ENCODE measurements around the gene RFC2.
A peak's percentile ranks its signal among the peaks of the same experiment; 100 is the strongest.

Gene RFC2

GRCh38 chr7:74193054-74193453, 61.1 kb downstream of the RFC2 start:
- no peak overlapping the region for H3K27ac Mint-ChIP-seq
- peaks cover 12% of the 10 kb centered on the region for H3K4me1 Mint-ChIP-seq
- H3K4me3 Mint-ChIP-seq = no peak overlapping the region

GRCh38 chr7:74191231-74191630, 63.0 kb downstream of the RFC2 start:
- H3K27ac Mint-ChIP-seq = no peak overlapping the region
- peaks cover 23% of the 10 kb centered on the region for H3K4me1 Mint-ChIP-seq
- no peaks in the 10 kb centered on the region for H3K9me3 Mint-ChIP-seq
- H3K4me3 Mint-ChIP-seq = no peak overlapping the region
- H3K27me3 Mint-ChIP-seq = no peaks in the 10 kb centered on the region
- CTCF ChIA-PET = interaction anchor here (3.9 kb wide), 1 partner anchor 15 kb away, joined by 14 read pairs; no protein-coding TSS in a partner anchor
- DNase-seq = no peak
- H3K36me3 Mint-ChIP-seq = peaks cover 70% of the 10 kb centered on the region

More at GRCh38 chr7:74193054-74193453, 61.1 kb downstream of the RFC2 start:
- CTCF ChIA-PET = interaction anchor here (1.1 to 2.6 kb wide), 3 partner anchors 13 to 208 kb away, joined by 3 to 20 read pairs (median 3); no protein-coding TSS in a partner anchor
- H3K9me3 Mint-ChIP-seq = no peaks in the 10 kb centered on the region
- no peaks in the 10 kb centered on the region for H3K27me3 Mint-ChIP-seq
- DNase-seq = no peak
- H3K36me3 Mint-ChIP-seq = peaks cover 65% of the 10 kb centered on the region

- Mint-ChIP-seq H3K4me3 (no peak overlapping the region), H3K9me3 (no peaks in the 10 kb centered on the region), H3K36me3 (peaks cover 70% of the 10 kb centered on the region), H3K4me1 (peaks cover 27% of the 10 kb centered on the region), H3K27me3 (no peaks in the 10 kb centered on the region), H3K27ac (no peak overlapping the region)
- DNase-seq = no peak
- CTCF ChIA-PET = interaction anchor here (0.7 to 3.9 kb wide), 2 partner anchors 16 to 211 kb away, joined by 3 to 14 read pairs; no protein-coding TSS in a partner anchor
These were observed 63.9 kb downstream of the RFC2 start for GRCh38 chr7:74190259-74190658.

- Mint-ChIP-seq H3K27me3 (no peaks in the 10 kb centered on the region), H3K4me3 (no peak overlapping the region), H3K27ac (no peak overlapping the region), H3K36me3 (peaks cover 57% of the 10 kb centered on the region), H3K4me1 (peaks cover 42% of the 10 kb centered on the region), H3K9me3 (no peaks in the 10 kb centered on the region)
- CTCF ChIA-PET = interaction anchor here (1.3 to 3.9 kb wide), 2 partner anchors 10 to 18 kb away, joined by 4 to 14 read pairs; no protein-coding TSS in a partner anchor
- DNase-seq = no peak
These were observed 66.1 kb downstream of the RFC2 start for GRCh38 chr7:74187915-74188675.

GRCh38 chr7:74185636-74186035, 68.6 kb downstream of the RFC2 start:
- Mint-ChIP-seq H3K27me3 (no peaks in the 10 kb centered on the region), H3K9me3 (no peaks in the 10 kb centered on the region), H3K4me1 (peaks cover 50% of the 10 kb centered on the region), H3K36me3 (peaks cover 53% of the 10 kb centered on the region), H3K4me3 (no peak overlapping the region), H3K27ac (peak overlapping the region; percentile 65)
- DNase-seq = no peak
- CTCF ChIA-PET = no interaction called here

- Mint-ChIP-seq H3K36me3 (peaks cover 47% of the 10 kb centered on the region), H3K4me3 (no peak overlapping the region)
- CTCF ChIA-PET = interaction anchor here (2.1 kb wide), 1 partner anchor 10 kb away, joined by 12 read pairs; the partner anchor contains the start of gene EIF4H
These were observed 69.2 kb downstream of the RFC2 start for GRCh38 chr7:74185016-74185415.

GRCh38 chr7:74183653-74184450, 70.3 kb downstream of the RFC2 start:
- Mint-ChIP-seq H3K4me1 (peaks cover 60% of the 10 kb centered on the region), H3K36me3 (peaks cover 40% of the 10 kb centered on the region), H3K27me3 (no peaks in the 10 kb centered on the region), H3K9me3 (no peaks in the 10 kb centered on the region), H3K27ac (peak overlapping the region; percentile 33), H3K4me3 (no peak overlapping the region)
- CTCF ChIA-PET = interaction anchor here (1.0 to 2.1 kb wide), 6 partner anchors 9 to 217 kb away, joined by 3 to 12 read pairs (median 4); partner anchors contain the start of gene EIF4H
- DNase-seq = peak; percentile 31

More at GRCh38 chr7:74185016-74185415, 69.2 kb downstream of the RFC2 start:
- Mint-ChIP-seq H3K27ac (no peak overlapping the region), H3K27me3 (no peaks in the 10 kb centered on the region), H3K9me3 (no peaks in the 10 kb centered on the region), H3K4me1 (peaks cover 56% of the 10 kb centered on the region)
- no peak for DNase-seq

GRCh38 chr7:74183142-74183541, 71.1 kb downstream of the RFC2 start:
- no peaks in the 10 kb centered on the region for H3K27me3 Mint-ChIP-seq
- no peak overlapping the region for H3K4me3 Mint-ChIP-seq
- peaks cover 36% of the 10 kb centered on the region for H3K36me3 Mint-ChIP-seq
- no peaks in the 10 kb centered on the region for H3K9me3 Mint-ChIP-seq
- peaks cover 64% of the 10 kb centered on the region for H3K4me1 Mint-ChIP-seq
- no peak overlapping the region for H3K27ac Mint-ChIP-seq
- DNase-seq = no peak
- CTCF ChIA-PET = interaction anchor here (1.0 to 2.1 kb wide), 5 partner anchors 8 to 218 kb away, joined by 3 to 12 read pairs (median 5); partner anchors contain the start of gene EIF4H

GRCh38 chr7:74182453-74183090, 71.6 kb downstream of the RFC2 start:
- CTCF ChIA-PET = interaction anchor here (1.2 to 1.7 kb wide), 3 partner anchors 24 to 115 kb away, joined by 4 read pairs; no protein-coding TSS in a partner anchor
- DNase-seq = no peak
- Mint-ChIP-seq H3K27me3 (no peaks in the 10 kb centered on the region), H3K9me3 (no peaks in the 10 kb centered on the region), H3K4me3 (no peak overlapping the region), H3K4me1 (peaks cover 68% of the 10 kb centered on the region), H3K36me3 (peaks cover 35% of the 10 kb centered on the region), H3K27ac (peak overlapping the region; percentile 1)

GRCh38 chr7:74181821-74182220, 72.4 kb downstream of the RFC2 start:
- Mint-ChIP-seq H3K27ac (no peak overlapping the region), H3K4me1 (peaks cover 68% of the 10 kb centered on the region), H3K9me3 (no peaks in the 10 kb centered on the region), H3K4me3 (no peak overlapping the region), H3K27me3 (no peaks in the 10 kb centered on the region), H3K36me3 (peaks cover 34% of the 10 kb centered on the region)
- no peak for DNase-seq
- CTCF ChIA-PET = interaction anchor here (1.2 to 1.5 kb wide), 2 partner anchors 113 to 115 kb away, joined by 4 read pairs; no protein-coding TSS in a partner anchor

Measured in activated naive CD4-positive, alpha-beta T cell treated with anti-CD3 and anti-CD28 coated beads, Interleukin-2, amount 10 ng/mL, durations not matched to agents 7 days and 5 days (primary cell).